Measurements from ENCODE around the gene FAM131C.

DNA sequence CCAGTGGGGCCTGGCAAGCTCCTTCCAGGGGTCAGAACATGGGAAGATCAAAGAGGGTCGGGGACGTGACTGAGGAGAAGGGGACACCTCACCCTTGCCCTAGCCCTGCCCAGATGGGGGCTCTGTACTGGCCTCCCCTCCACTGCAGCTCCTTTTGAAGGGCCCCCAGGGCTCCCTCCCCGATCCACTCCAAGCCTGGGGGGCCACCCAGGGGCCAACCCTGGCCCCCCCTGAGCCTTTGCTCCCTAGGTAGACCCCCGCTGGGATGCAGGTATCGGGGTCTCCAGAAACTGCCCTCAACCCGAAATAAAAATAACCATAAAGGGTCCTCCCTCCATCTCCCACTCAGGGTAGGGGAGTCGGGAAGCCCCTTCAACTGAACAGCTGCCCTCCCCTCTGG is 37.4 kb upstream of the FAM131C start:
- TF ChIP-seq TAF1 (IDR thresholded peaks at IDR 0.05; ENCODE audit: borderline replicate concordance, insufficient read depth, low read length), result no peak
- no peak for TF ChIP-seq POLR2AphosphoS5 (IDR thresholded peaks at IDR 0.05; ENCODE audit: low read depth, low read length)
- TF ChIP-seq, protein P1, sequence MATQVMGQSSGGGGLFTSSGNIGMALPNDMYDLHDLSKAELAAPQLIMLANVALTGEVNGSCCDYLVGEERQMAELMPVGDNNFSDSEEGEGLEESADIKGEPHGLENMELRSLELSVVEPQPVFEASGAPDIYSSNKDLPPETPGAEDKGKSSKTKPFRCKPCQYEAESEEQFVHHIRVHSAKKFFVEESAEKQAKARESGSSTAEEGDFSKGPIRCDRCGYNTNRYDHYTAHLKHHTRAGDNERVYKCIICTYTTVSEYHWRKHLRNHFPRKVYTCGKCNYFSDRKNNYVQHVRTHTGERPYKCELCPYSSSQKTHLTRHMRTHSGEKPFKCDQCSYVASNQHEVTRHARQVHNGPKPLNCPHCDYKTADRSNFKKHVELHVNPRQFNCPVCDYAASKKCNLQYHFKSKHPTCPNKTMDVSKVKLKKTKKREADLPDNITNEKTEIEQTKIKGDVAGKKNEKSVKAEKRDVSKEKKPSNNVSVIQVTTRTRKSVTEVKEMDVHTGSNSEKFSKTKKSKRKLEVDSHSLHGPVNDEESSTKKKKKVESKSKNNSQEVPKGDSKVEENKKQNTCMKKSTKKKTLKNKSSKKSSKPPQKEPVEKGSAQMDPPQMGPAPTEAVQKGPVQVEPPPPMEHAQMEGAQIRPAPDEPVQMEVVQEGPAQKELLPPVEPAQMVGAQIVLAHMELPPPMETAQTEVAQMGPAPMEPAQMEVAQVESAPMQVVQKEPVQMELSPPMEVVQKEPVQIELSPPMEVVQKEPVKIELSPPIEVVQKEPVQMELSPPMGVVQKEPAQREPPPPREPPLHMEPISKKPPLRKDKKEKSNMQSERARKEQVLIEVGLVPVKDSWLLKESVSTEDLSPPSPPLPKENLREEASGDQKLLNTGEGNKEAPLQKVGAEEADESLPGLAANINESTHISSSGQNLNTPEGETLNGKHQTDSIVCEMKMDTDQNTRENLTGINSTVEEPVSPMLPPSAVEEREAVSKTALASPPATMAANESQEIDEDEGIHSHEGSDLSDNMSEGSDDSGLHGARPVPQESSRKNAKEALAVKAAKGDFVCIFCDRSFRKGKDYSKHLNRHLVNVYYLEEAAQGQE (IDR thresholded peaks at IDR 0.05; ENCODE audit: insufficient read depth in 1 of 2, low read depth in 2 of 2, low read length in 2 of 2), result no peak
- no peak for TF ChIP-seq SIN3A (IDR thresholded peaks at IDR 0.05; ENCODE audit: borderline replicate concordance, insufficient read depth, low read length)
- no peak for TF ChIP-seq FOXP2 (optimal IDR thresholded peaks at IDR 0.05; ENCODE audit: borderline replicate concordance, extremely low read depth, extremely low read length, insufficient read depth)
